Natural killer cell (primary cell): Measurements from ENCODE around the gene TRERF1. TPM values are rescaled to one million over a fixed set of nuclear protein-coding genes. Genes with fewer than 3 reads are reported as not detected.

Experiments used
- ATAC-seq, 3 donors: fragments of 150-1000 bp in 2 of 3; fragments of 200-7000 bp in 1 of 3; cut with Tn5 transposase; 1 replicate in 1 of 3; 2 replicates in 2 of 3; pipeline ENCODE4 v1.10.0; 2021; ENCODE audit warnings: mild to moderate bottlenecking in 2 of 3, moderate library complexity in 2 of 3
- DNase-seq, 2 donors: peaks; one replicate each; pipeline versions ENCODE4 v3.0.0 to v3.0.0-alpha.2; 2013 to 2021; ENCODE audit warnings: mixed read lengths in 1 of 2
- H3K27ac ChIP-seq: one replicate; pipeline ENCODE4 v1.5.1; 2013; ENCODE audit warnings: mild to moderate bottlenecking, low read length
- H3K27me3 ChIP-seq: one replicate; pipeline ENCODE4 v1.6.1; 2013; ENCODE audit warnings: low read length; ENCODE audit not compliant: control insufficient read depth, insufficient read depth
- H3K36me3 ChIP-seq: one replicate; pipeline ENCODE4 v1.6.1; 2013; ENCODE audit warnings: low read length; ENCODE audit not compliant: control insufficient read depth, insufficient read depth
- H3K4me1 ChIP-seq: one replicate; pipeline ENCODE4 v1.6.1; 2013; ENCODE audit warnings: low read length; ENCODE audit not compliant: control insufficient read depth, insufficient read depth
- H3K4me3 ChIP-seq: one replicate; pipeline ENCODE4 v1.5.1; 2013; ENCODE audit warnings: low read length
- H3K9me3 ChIP-seq: one replicate; pipeline ENCODE4 v1.6.1; 2013; ENCODE audit warnings: low read length; ENCODE audit not compliant: control insufficient read depth, insufficient read depth
- H3K27ac Mint-ChIP-seq, 2 donors: one replicate each; pipeline ENCODE4 v1.8.0; 2022; ENCODE audit warnings: mild to moderate bottlenecking in 2 of 2, mixed read lengths in 2 of 2, moderate library complexity in 1 of 2
- H3K27me3 Mint-ChIP-seq, 2 donors: one replicate each; pipeline ENCODE4 v1.8.0; 2022; ENCODE audit warnings: low read depth in 2 of 2, mixed read lengths in 2 of 2
- H3K36me3 Mint-ChIP-seq: one replicate; pipeline ENCODE4 v1.8.0; 2022; ENCODE audit warnings: mixed read lengths
- H3K4me1 Mint-ChIP-seq, 2 donors: one replicate each; pipeline ENCODE4 v1.8.0; 2022; ENCODE audit warnings: mixed read lengths in 2 of 2
- H3K4me3 Mint-ChIP-seq: one replicate; pipeline ENCODE4 v1.8.0; 2022; ENCODE audit warnings: mild to moderate bottlenecking, moderate library complexity, mixed read lengths
- H3K9me3 Mint-ChIP-seq, 2 donors: one replicate each; pipeline ENCODE4 v1.8.0; 2022; ENCODE audit warnings: mixed read lengths in 2 of 2
- CTCF ChIP-seq: fragments of 200-600 bp; IDR thresholded peaks from one replicate; pipeline ENCODE4 v1.8.0; 2022; ENCODE audit warnings: antibody characterized with exemption
- WGBS: methylation state at CpG from one replicate; pipeline ENCODE4 v1.1.7; 2013; ENCODE audit warnings: missing lambda C conversion rate; ENCODE audit not compliant: insufficient coverage; 5-methylcytosine and 5-hydroxymethylcytosine counted together
- intact Hi-C: fragments of 100-400 bp; cut with micrococcal nuclease; formaldehyde crosslinking; loops from one replicate; pipeline ENCODE4 v1.14.2; 2022
- total RNA-seq, 4 donors: library from RNA; stranded (reverse); fragments of 120-200 nt in 1 of 4; gene quantifications; one replicate each; pipeline versions ENCODE4 v1.2.3 to v1.2.4, GENCODE V29; 2013 to 2022

TRERF1 gene
- total RNA-seq, 3 donors from 2014 or later (not counting 1 experiment from before 2014, with no cell fraction given) = 34.6 to 42.3 (median 38.6) TPM

GRCh38 chr6:42391441-42391840 lies 60.3 kb downstream of the TRERF1 start:
- H3K27ac ChIP-seq = peak overlapping the region; percentile 89
- WGBS = 89% methylated on average over 5 of the region's 6 CpGs
- H3K9me3 Mint-ChIP-seq = no peaks in the 10 kb centered on the region
- H3K4me3 ChIP-seq = no peak overlapping the region
- no peak for ATAC-seq
- H3K4me1 Mint-ChIP-seq = peaks cover 84 to 88% of the 10 kb centered on the region in 2 donors
- DNase-seq = no peak
- H3K27me3 Mint-ChIP-seq = no peaks in the 10 kb centered on the region
- no peak for TF ChIP-seq CTCF
- peaks cover 78% of the 10 kb centered on the region for H3K4me1 ChIP-seq
- H3K36me3 Mint-ChIP-seq = no peaks in the 10 kb centered on the region
- peak overlapping the region; percentile 43 for H3K4me3 Mint-ChIP-seq
- no peaks in the 10 kb centered on the region for H3K9me3 ChIP-seq
- H3K36me3 ChIP-seq = no peaks in the 10 kb centered on the region
- intact Hi-C loops = loop anchor here (2.0 kb wide), 2 partner anchors 23 to 57 kb away; no protein-coding TSS in a partner anchor
- H3K27ac Mint-ChIP-seq = peak overlapping the region; percentile 95 to 97
- H3K27me3 ChIP-seq = no peaks in the 10 kb centered on the region

- H3K27me3 ChIP-seq = no peaks in the 10 kb centered on the region
- ATAC-seq = peak; percentile 75 to 83 (median 83)
- WGBS = 19% methylated on average over 17 of the region's 17 CpGs
- DNase-seq = peak; percentile 44 to 83
- Mint-ChIP-seq H3K4me3 (peak overlapping the region; percentile 80), H3K27ac (peak overlapping the region; percentile 95 to 97), H3K9me3 (no peaks in the 10 kb centered on the region), H3K27me3 (no peaks in the 10 kb centered on the region), H3K4me1 (peaks cover 87 to 89% of the 10 kb centered on the region in 2 donors), H3K36me3 (no peaks in the 10 kb centered on the region)
- H3K4me1 ChIP-seq = peaks cover 80% of the 10 kb centered on the region
- no peak for TF ChIP-seq CTCF
- intact Hi-C loops = loop anchor here (1.0 to 2.0 kb wide), 3 partner anchors 22 to 58 kb away; no protein-coding TSS in a partner anchor
- no peaks in the 10 kb centered on the region for H3K36me3 ChIP-seq
- no peaks in the 10 kb centered on the region for H3K9me3 ChIP-seq
- H3K27ac ChIP-seq = peak overlapping the region; percentile 89
- H3K4me3 ChIP-seq = peak overlapping the region; percentile 7
Observed at GRCh38 chr6:42390228-42390934, 61.3 kb downstream of the TRERF1 start.

GRCh38 chr6:42389736-42390135 lies 62.0 kb downstream of the TRERF1 start:
- intact Hi-C loops = loop anchor here (1.0 to 2.0 kb wide), 3 partner anchors 21 to 59 kb away; no protein-coding TSS in a partner anchor

More at GRCh38 chr6:42389736-42390135, 62.0 kb downstream of the TRERF1 start:
- Histone ChIP-seq H3K36me3 (no peaks in the 10 kb centered on the region), H3K9me3 (no peaks in the 10 kb centered on the region), H3K27me3 (no peaks in the 10 kb centered on the region), H3K27ac (peak overlapping the region; percentile 89), H3K4me3 (no peak overlapping the region), H3K4me1 (peaks cover 74% of the 10 kb centered on the region)
- DNase-seq (peak in 1 of 2 donors; percentile 47), ATAC-seq (peak in 1 of 3 donors; percentile 34)
- Mint-ChIP-seq H3K9me3 (no peaks in the 10 kb centered on the region), H3K4me3 (peak overlapping the region; percentile 80), H3K27ac (peak overlapping the region; percentile 95 to 97), H3K27me3 (no peaks in the 10 kb centered on the region), H3K4me1 (peaks cover 81 to 85% of the 10 kb centered on the region in 2 donors), H3K36me3 (no peaks in the 10 kb centered on the region)
- TF ChIP-seq CTCF = no peak
- WGBS = 17% methylated on average over 1 of the region's 6 CpGs
